ENCODE data around the gene AKT2. TPM values are rescaled to one million over a fixed set of nuclear protein-coding genes. Genes with fewer than 3 reads are reported as not detected.
A peak's percentile ranks its signal among the peaks of the same experiment; 100 is the strongest.

Gene AKT2
- total RNA-seq, 1 donor from 2014 or later = 103 TPM

GRCh38 chr19:40302224-40303011, 17.3 kb upstream of the AKT2 start:
- no peaks in the 10 kb centered on the region for H3K36me3 ChIP-seq
- no peak overlapping the region for H3K27ac ChIP-seq
- H3K4me1 ChIP-seq = no peaks in the 10 kb centered on the region
- TF ChIP-seq CTCF (IDR thresholded peaks at IDR 0.05) = no peak
- H3K4me3 ChIP-seq = no peak overlapping the region
- no peak for DNase-seq
- intact Hi-C loops (cut with DNase I) = no loop called here
- H3K27me3 ChIP-seq = no peaks in the 10 kb centered on the region
- H3K9me3 ChIP-seq = no peaks in the 10 kb centered on the region
- ATAC-seq = no peak

- DNase-seq (no peak), ATAC-seq (no peak)
- no peaks in the 10 kb centered on the region for H3K36me3 ChIP-seq
- no peak overlapping the region for H3K4me3 ChIP-seq
- H3K27me3 ChIP-seq = no peaks in the 10 kb centered on the region
- intact Hi-C loops (cut with DNase I) = no loop called here
- no peak for TF ChIP-seq CTCF (IDR thresholded peaks at IDR 0.05)
- no peaks in the 10 kb centered on the region for H3K9me3 ChIP-seq
- no peaks in the 10 kb centered on the region for H3K4me1 ChIP-seq
- H3K27ac ChIP-seq = no peak overlapping the region
Measured at GRCh38 chr19:40300668-40301067, 15.5 kb upstream of the AKT2 start.

GRCh38 chr19:40298026-40298425, 12.9 kb upstream of the AKT2 start:
- Histone ChIP-seq H3K27ac (no peak overlapping the region), H3K36me3 (no peaks in the 10 kb centered on the region), H3K27me3 (no peaks in the 10 kb centered on the region), H3K4me1 (no peaks in the 10 kb centered on the region), H3K9me3 (no peaks in the 10 kb centered on the region), H3K4me3 (no peak overlapping the region)
- intact Hi-C loops (cut with DNase I) = no loop called here
- no peak for TF ChIP-seq CTCF (IDR thresholded peaks at IDR 0.05)
- ATAC-seq = no peak
- DNase-seq = no peak

- no peak overlapping the region for H3K27ac ChIP-seq
- no peak for DNase-seq
- ATAC-seq = no peak
- no peaks in the 10 kb centered on the region for H3K4me1 ChIP-seq
- H3K9me3 ChIP-seq = no peaks in the 10 kb centered on the region
- intact Hi-C loops (cut with DNase I) = no loop called here
- no peaks in the 10 kb centered on the region for H3K36me3 ChIP-seq
- H3K27me3 ChIP-seq = no peaks in the 10 kb centered on the region
- no peak for TF ChIP-seq CTCF (IDR thresholded peaks at IDR 0.05)
- H3K4me3 ChIP-seq = no peak overlapping the region
Measured at GRCh38 chr19:40294560-40294959, 9.4 kb upstream of the AKT2 start.

- Histone ChIP-seq H3K9me3 (no peaks in the 10 kb centered on the region), H3K27ac (peak overlapping the region; percentile 60), H3K27me3 (no peaks in the 10 kb centered on the region), H3K36me3 (no peaks in the 10 kb centered on the region), H3K4me1 (peaks cover 25% of the 10 kb centered on the region), H3K4me3 (no peak overlapping the region)
- no peak for TF ChIP-seq CTCF (IDR thresholded peaks at IDR 0.05)
- ATAC-seq = no peak
- no peak for DNase-seq
- intact Hi-C loops (cut with DNase I) = no loop called here
Measured at GRCh38 chr19:40286971-40287421, 1.9 kb upstream of the AKT2 start.
